Myometrial cell (primary cell): ENCODE results near the gene PRKAG3. TPM values are rescaled to one million over a fixed set of nuclear protein-coding genes. Genes with fewer than 3 reads are reported as not detected.

ENCODE experiments used
- total RNA-seq: library from RNA; depleted of rRNA; stranded (reverse); fragments of >200 nt; gene quantifications from 2 replicates; pipeline ENCODE4 v1.2.3, GENCODE V29; 2015

The PRKAG3 gene
- total RNA-seq = not detected in 2 replicates

DNA sequence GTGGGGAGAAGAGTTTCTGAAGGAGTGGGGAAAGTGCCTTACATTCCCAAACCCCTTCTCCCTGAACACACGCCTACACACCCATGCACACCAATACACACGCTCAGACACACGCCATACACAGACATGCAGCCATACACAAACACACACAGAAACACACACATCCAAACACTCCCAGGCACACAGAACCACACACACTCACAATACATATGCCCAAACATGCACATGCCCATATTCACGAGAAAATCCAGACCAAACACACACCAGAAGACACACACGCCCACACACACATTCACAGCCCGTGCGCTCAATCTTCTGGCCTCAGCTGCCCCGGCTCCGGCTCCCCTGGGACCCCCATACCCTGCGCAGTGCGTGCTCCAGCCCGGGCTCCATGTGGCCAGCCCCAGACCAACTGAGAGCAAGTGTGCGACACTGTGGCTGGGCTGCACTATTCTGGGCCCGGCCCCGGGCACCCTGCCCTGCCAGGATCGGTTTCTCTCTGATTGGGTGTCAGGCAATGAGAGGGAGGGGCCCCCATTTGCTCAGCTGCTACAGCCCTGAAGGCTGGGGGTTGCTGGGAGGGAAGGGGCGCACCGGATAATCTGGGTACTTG lies at the start of gene PRKAG3:
PRKAG3 (minus strand) TSS at position 426 of the 613 bp plus-strand sequence.

DNA sequence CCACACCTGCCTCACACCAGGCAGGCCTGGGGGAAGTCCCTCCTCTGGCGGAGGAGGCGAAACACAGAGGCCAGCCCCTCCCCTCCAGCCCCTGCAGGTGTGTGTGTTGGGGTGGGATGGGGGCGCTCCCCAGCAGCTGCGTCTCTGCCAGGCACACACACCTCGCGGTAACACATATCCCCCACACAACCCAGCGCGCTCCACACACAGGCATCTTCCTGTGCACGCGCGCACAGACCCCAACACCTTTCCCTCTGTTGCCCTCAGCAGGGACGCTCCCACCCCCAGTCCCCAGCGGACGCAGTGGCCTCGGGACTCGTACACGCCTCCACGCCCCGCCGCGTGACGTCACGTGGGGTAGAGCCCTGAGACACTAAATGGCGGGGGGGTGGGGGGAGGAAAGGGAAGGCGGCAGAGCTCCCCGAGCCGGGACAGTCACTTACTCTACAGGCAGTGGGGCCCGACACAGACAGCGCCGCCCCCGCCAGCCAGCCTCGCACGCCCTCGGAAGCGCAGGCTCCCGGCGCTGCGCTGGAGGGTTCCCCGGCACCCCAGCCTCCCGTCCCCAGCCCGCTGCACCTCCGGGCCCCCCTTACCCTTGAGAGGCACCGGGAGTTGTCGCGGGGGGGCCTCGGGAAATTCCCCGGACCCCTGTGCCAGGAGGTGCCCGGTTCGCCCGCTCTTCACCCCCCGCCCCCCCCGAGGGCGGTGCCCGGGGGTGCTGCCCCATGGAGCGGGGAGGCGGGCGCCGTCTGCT lies 48.7 kb upstream of the PRKAG3 start, which contains the start of gene WNT10A:
WNT10A (plus strand) TSS at position 751 of the 757 bp plus-strand sequence. CDS start 144 bp downstream, outside the sequence.

DNA sequence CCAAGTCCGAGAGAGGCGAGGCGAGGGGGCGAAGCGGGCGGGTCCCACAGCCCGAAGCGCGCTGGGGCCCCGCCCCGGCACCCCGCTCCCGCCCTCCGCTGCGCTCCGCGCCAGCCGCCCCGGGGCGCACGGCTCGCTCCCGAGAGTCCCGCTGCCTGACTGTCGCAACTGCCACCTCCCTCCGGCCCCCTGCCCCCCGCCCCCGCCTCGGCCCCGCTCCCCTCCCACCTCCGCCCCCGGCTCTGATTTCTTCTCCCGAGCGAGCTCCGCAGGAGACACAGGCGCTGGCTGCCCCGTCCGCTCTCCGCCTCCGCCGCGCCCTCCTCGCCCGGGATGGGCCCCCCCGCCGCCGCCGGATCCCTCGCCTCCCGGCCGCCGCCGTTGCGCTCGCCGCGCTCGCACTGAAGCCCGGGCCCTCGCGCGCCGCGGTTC lies 28.0 kb upstream of the PRKAG3 start, which contains the start of gene WNT6:
WNT6 (plus strand) TSS at position 250 of the 432 bp plus-strand sequence. CDS start 233 bp downstream, outside the sequence.

DNA sequence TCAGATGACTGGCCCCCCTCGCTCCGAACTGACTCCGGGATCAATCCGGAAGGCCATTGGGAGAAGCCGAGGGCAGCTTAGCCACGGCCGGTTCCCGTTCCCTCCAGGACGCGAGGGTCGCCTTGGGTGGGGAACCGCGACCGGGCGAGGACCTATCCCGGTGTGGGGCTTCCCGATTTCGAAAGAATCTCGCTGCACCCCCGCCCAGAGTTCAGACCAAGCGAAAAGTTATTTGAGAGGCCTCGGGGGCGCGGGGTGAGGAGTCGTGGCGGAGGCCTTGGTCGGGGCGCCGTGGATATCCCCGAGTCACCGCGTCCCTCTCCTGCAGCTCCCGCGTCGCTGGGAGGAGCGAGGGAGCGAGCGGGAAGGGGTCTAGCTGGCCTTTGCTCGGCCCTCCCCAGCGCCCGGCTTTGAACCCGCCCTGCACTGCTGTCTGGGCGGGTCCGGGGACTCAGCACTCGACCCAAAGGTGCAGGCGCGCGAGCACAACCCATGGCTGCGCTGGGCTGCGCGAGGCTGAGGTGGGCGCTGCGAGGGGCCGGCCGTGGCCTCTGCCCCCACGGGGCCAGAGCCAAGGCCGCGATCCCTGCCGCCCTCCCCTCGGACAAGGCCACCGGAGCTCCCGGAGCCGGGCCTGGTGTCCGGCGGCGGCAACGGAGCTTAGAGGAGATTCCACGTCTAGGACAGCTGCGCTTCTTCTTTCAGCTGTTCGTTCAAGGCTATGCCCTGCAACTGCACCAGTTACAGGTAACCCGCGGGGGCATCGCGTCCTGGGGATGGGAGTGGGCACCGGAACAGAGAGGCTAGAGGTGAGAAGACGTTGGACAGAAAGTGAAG lies 49.7 kb downstream of the PRKAG3 start, which contains the start of gene CYP27A1:
CYP27A1 (plus strand) TSS at position 457 of the 837 bp plus-strand sequence; CDS start at position 493, 36 bp downstream.

Other genes starting within 250 kb of the PRKAG3 start
- 0.29 and 0.35 TPM in 2 replicates for gene PLCD4, start 223.9 kb downstream of the PRKAG3 start, total RNA-seq
- gene ZNF142, start 172.2 kb downstream of the PRKAG3 start, total RNA-seq = 4.4 and 5.5 TPM in 2 replicates
- 43.8 and 50.2 TPM in 2 replicates for gene BCS1L, start 172.1 kb downstream of the PRKAG3 start, total RNA-seq
- 21.9 and 30.7 TPM in 2 replicates for gene RNF25, start 159.8 kb downstream of the PRKAG3 start, total RNA-seq
- gene STK36, start 159.7 kb downstream of the PRKAG3 start, total RNA-seq = 18.3 and 45.3 TPM in 2 replicates
- gene TTLL4, start 121.0 kb downstream of the PRKAG3 start, total RNA-seq = 6.6 and 9.6 TPM in 2 replicates
- 19.3 and 20.4 TPM in 2 replicates for gene CYP27A1, start 49.7 kb downstream of the PRKAG3 start, total RNA-seq
- not detected in 2 replicates for gene WNT6, start 28.0 kb upstream of the PRKAG3 start, total RNA-seq
- not detected in 2 replicates for gene WNT10A, start 49.0 kb upstream of the PRKAG3 start, total RNA-seq
- 0.71 TPM in 1 of 2 replicates, not detected in the other for gene CDK5R2, start 127.9 kb upstream of the PRKAG3 start, total RNA-seq
- gene FEV, start 153.4 kb upstream of the PRKAG3 start, total RNA-seq = not detected in 2 replicates
- gene CRYBA2, start 161.6 kb upstream of the PRKAG3 start, total RNA-seq = not detected in 2 replicates
- not detected in 2 replicates for gene CFAP65, start 209.7 kb upstream of the PRKAG3 start, total RNA-seq
- gene IHH, start 229.1 kb upstream of the PRKAG3 start, total RNA-seq = not detected in 2 replicates